H1 (cell line): Measurements from ENCODE around the gene KCNA5. TPM values are rescaled to one million over a fixed set of nuclear protein-coding genes. Genes with fewer than 3 reads are reported as not detected.

ENCODE experiments used
- CTCF ChIA-PET: fragments of 300-600 bp; sonication (Branson Sonifier 250); formaldehyde crosslinking; loops from one replicate; lab custom pipeline; 2021; ENCODE audit not compliant: partially characterized antibody; lab: Charles Lee
- POLR2A ChIA-PET: fragments of 300-600 bp; sonication (Branson Sonifier 250); formaldehyde crosslinking; loops from one replicate; lab custom pipeline; 2021; ENCODE audit warnings: inconsistent platforms; ENCODE audit not compliant: partially characterized antibody; lab: Charles Lee
- DNase-seq, 2 experiments: peaks; one replicate each; pipeline versions ENCODE4 v3.0.0 to v3.0.0-alpha.2; 2010 to 2022; ENCODE audit warnings: low spot score in 2 of 2, low read depth in 1 of 2, mixed read lengths in 1 of 2
- FAIRE-seq: peaks from 2 replicates; lab custom pipeline; 2011; peaks lifted over from hg19 to GRCh38; lab: Jason Lieb, UNC
- H2AFZ ChIP-seq: 2 replicates; pipeline ENCODE4 v1.8.1; 2012; ENCODE audit warnings: low read length, inconsistent platforms
- H2AK5ac ChIP-seq: 2 replicates; pipeline ENCODE4 v1.6.1; 2013; ENCODE audit warnings: low read depth, low read length
- H2BK120ac ChIP-seq: replicated peaks from 2 replicates; pipeline ENCODE3; 2013; ENCODE audit warnings: low read depth, low read length, inconsistent platforms
- H2BK12ac ChIP-seq: 2 replicates; pipeline ENCODE4 v1.6.1; 2013; ENCODE audit warnings: low read depth, low read length
- H2BK15ac ChIP-seq: 2 replicates; pipeline ENCODE4 v1.6.1; 2013; ENCODE audit warnings: low read length
- H2BK20ac ChIP-seq: 2 replicates; pipeline ENCODE4 v1.6.1; 2013; ENCODE audit warnings: low read length
- H2BK5ac ChIP-seq: 2 replicates; pipeline ENCODE4 v1.6.1; 2013; ENCODE audit warnings: low read depth, low read length
- H3K14ac ChIP-seq: 2 replicates; pipeline ENCODE4 v1.6.1; 2013; ENCODE audit warnings: inconsistent platforms; ENCODE audit not compliant: insufficient read length
- H3K18ac ChIP-seq: 2 replicates; pipeline ENCODE4 v1.6.1; 2013; ENCODE audit warnings: low read length; ENCODE audit errors: extremely low read depth
- H3K23ac ChIP-seq: 2 replicates; pipeline ENCODE4 v1.6.1; 2013; ENCODE audit warnings: inconsistent platforms; ENCODE audit not compliant: insufficient read length
- H3K23me2 ChIP-seq: 2 replicates; pipeline ENCODE4 v1.6.1; 2013; ENCODE audit warnings: low read depth, low read length
- H3K27ac ChIP-seq: 2 replicates; pipeline ENCODE4 v1.6.1; 2011; ENCODE audit warnings: low read depth, low read length, inconsistent platforms
- H3K27me3 ChIP-seq, 4 experiments: replicated peaks in 1 of 4; 1 replicate in 1 of 4; 2 replicates in 3 of 4; pipeline versions ENCODE4 v1.6.1 to v1.8.1; 2011 to 2013; ENCODE audit warnings: low read length in 3 of 4, mild to moderate bottlenecking in 3 of 4, inconsistent platforms in 2 of 4, mixed read lengths in 2 of 4, moderate library complexity in 1 of 4; ENCODE audit not compliant: control insufficient read depth in 3 of 4, insufficient read depth in 3 of 4; ENCODE audit errors: extremely low read depth in 1 of 4
- H3K36me3 ChIP-seq, 4 experiments: 2 replicates each; pipeline versions ENCODE4 v1.6.1 to v1.8.1; 2011 to 2013; ENCODE audit warnings: mild to moderate bottlenecking in 4 of 4, low read length in 3 of 4, moderate library complexity in 2 of 4, control low read depth in 1 of 4, inconsistent platforms in 1 of 4; ENCODE audit not compliant: insufficient read depth in 4 of 4, control insufficient read depth in 2 of 4
- H3K4ac ChIP-seq: replicated peaks from 2 replicates; pipeline ENCODE3; 2013; ENCODE audit warnings: low read length, low read depth, mixed read lengths, inconsistent platforms; ENCODE audit not compliant: insufficient read length
- H3K4me1 ChIP-seq, 4 experiments: replicated peaks in 1 of 4; 1 replicate in 1 of 4; 2 replicates in 3 of 4; pipeline versions ENCODE4 v1.6.1 to v1.8.1; 2011 to 2013; ENCODE audit warnings: low read length in 3 of 4, inconsistent platforms in 2 of 4, mixed read lengths in 1 of 4; ENCODE audit not compliant: insufficient read depth in 4 of 4, control insufficient read depth in 3 of 4
- H3K4me2 ChIP-seq, 2 experiments: 2 replicates each; pipeline versions ENCODE4 v1.6.1 to v1.8.1; 2011 to 2013; ENCODE audit warnings: low read depth in 2 of 2, low read length in 2 of 2, control low read depth in 1 of 2, inconsistent platforms in 1 of 2, mild to moderate bottlenecking in 1 of 2; ENCODE audit not compliant: insufficient read depth in 1 of 2
- H3K4me3 ChIP-seq, 4 experiments: fragments of 200-600, 300-600 bp in 1 of 4; sonication (generic), shearing (Covaris generic), sonication (Bioruptor Twin) in 1 of 4; 2 replicates each; pipeline versions ENCODE4 v1.5.1 to v1.8.1; 2011 to 2016; ENCODE audit warnings: low read length in 4 of 4, low read depth in 3 of 4, control low read depth in 2 of 4, inconsistent platforms in 2 of 4, mild to moderate bottlenecking in 2 of 4, mixed read lengths in 1 of 4, moderate library complexity in 1 of 4; ENCODE audit not compliant: insufficient read depth in 2 of 4; ENCODE audit errors: extremely low read depth in 1 of 4
- H3K56ac ChIP-seq: replicated peaks from 2 replicates; pipeline ENCODE3; 2013; ENCODE audit warnings: low read depth, mild to moderate bottlenecking, mixed read lengths, low read length, inconsistent platforms; ENCODE audit not compliant: insufficient read length
- H3K79me1 ChIP-seq: 2 replicates; pipeline ENCODE4 v1.6.1; 2013; ENCODE audit warnings: low read depth, low read length, control low read depth
- H3K79me2 ChIP-seq, 2 experiments: 2 replicates each; pipeline versions ENCODE4 v1.6.1 to v1.8.1; 2012 to 2013; ENCODE audit warnings: low read length in 2 of 2, mild to moderate bottlenecking in 2 of 2, inconsistent platforms in 1 of 2; ENCODE audit not compliant: insufficient read depth in 2 of 2, control insufficient read depth in 1 of 2
- H3K9ac ChIP-seq, 4 experiments: replicated peaks in 1 of 4; 1 replicate in 1 of 4; 2 replicates in 3 of 4; pipeline versions ENCODE4 v1.6.1 to v1.8.1; 2011 to 2013; ENCODE audit warnings: low read depth in 3 of 4, low read length in 3 of 4, control low read depth in 2 of 4, mild to moderate bottlenecking in 2 of 4, moderate library complexity in 2 of 4, inconsistent platforms in 1 of 4; ENCODE audit errors: extremely low read depth in 1 of 4
- H3K9me3 ChIP-seq, 2 experiments: 2 replicates each; pipeline versions ENCODE4 v1.6.1 to v1.8.1; 2012 to 2013; ENCODE audit warnings: mild to moderate bottlenecking in 2 of 2, moderate library complexity in 2 of 2, control low read depth in 1 of 2, inconsistent platforms in 1 of 2, low read depth in 1 of 2, low read length in 1 of 2, mixed read lengths in 1 of 2; ENCODE audit not compliant: insufficient read depth in 2 of 2
- H4K20me1 ChIP-seq, 2 experiments: replicated peaks in 1 of 2; 2 replicates each; pipeline versions ENCODE3 to v1.8.1; 2011 to 2013; ENCODE audit warnings: inconsistent platforms in 2 of 2, low read length in 2 of 2, mild to moderate bottlenecking in 1 of 2; ENCODE audit not compliant: insufficient read depth in 2 of 2, control insufficient read depth in 1 of 2
- H4K5ac ChIP-seq: 2 replicates; pipeline ENCODE4 v1.6.1; 2013; ENCODE audit warnings: low read length, low read depth, mixed read lengths, inconsistent platforms; ENCODE audit not compliant: insufficient read length
- H4K8ac ChIP-seq: 2 replicates; pipeline ENCODE4 v1.8.0; 2013; ENCODE audit warnings: mild to moderate bottlenecking, moderate library complexity, low read length, inconsistent platforms; ENCODE audit not compliant: insufficient read depth; ENCODE audit errors: extremely low read depth
- H4K91ac ChIP-seq: replicated peaks from 2 replicates; pipeline ENCODE3; 2013; ENCODE audit warnings: low read length, mixed read lengths, inconsistent platforms; ENCODE audit not compliant: insufficient read length
- ATF3 ChIP-seq: IDR thresholded peaks from 2 replicates; pipeline ENCODE4 v1.6.1; 2011; ENCODE audit warnings: low read depth, mild to moderate bottlenecking, low read length; ENCODE audit not compliant: insufficient read depth
- BCL11A ChIP-seq, 2 experiments: IDR thresholded peaks; one replicate each; pipeline ENCODE4 v1.6.1; 2011; ENCODE audit warnings: low read depth in 2 of 2, low read length in 2 of 2, mild to moderate bottlenecking in 2 of 2
- CEBPB ChIP-seq: IDR thresholded peaks from 2 replicates; pipeline ENCODE4 v1.6.1; 2012; ENCODE audit warnings: low read depth, low read length
- SP1 ChIP-seq: IDR thresholded peaks from 2 replicates; pipeline ENCODE4 v1.6.1; 2011; ENCODE audit warnings: low read depth, low read length
- WGBS, 2 experiments: shearing (Covaris generic) in 1 of 2; methylation state at CpG; one replicate each; pipeline versions ENCODE4 v1.1.6 to v1.1.7; 2013 to 2015; ENCODE audit warnings: low lambda C conversion rate in 2 of 2, mixed read lengths in 2 of 2, inconsistent platforms in 1 of 2, low coverage in 1 of 2, missing lambda C conversion rate in 1 of 2; ENCODE audit not compliant: insufficient replicate concordance in 2 of 2, insufficient coverage in 1 of 2, insufficient read length in 1 of 2; ENCODE audit errors: extremely low coverage in 1 of 2, missing lambda C conversion rate in 1 of 2; 5-methylcytosine and 5-hydroxymethylcytosine counted together
- polyA plus RNA-seq, 7 experiments: library from polyadenylated mRNA; depleted of rRNA in 3 of 7; stranded (reverse) in 5 of 7; unstranded in 2 of 7; fragments of >200 nt in 5 of 7; fragments of 200-250 nt in 2 of 7; gene quantifications; 1 replicate in 5 of 7; 2 replicates in 1 of 7; 4 replicates in 1 of 7; pipeline versions ENCODE4 v1.2.1 to v1.2.3, GENCODE V29; 2011 to 2013; ENCODE audit warnings: missing spikeins in 2 of 7, mixed read lengths in 2 of 7
- total RNA-seq: library from RNA; stranded (reverse); fragmentation: NEBNext Ultra II Directional; extraction: Animal tissue kit (Norgen Biotek cat#: 25700); gene quantifications from 2 replicates; pipeline ENCODE4 v1.2.1, GENCODE V29; 2021

Gene KCNA5
- total and polyA plus RNA-seq, 2 of the 8 experiments (the other 6 are each of a cell fraction or from before 2014, with no cell fraction given): 0.20 to 0.29 TPM

GRCh38 chr12:5037795-5038357 is 5.8 kb upstream of the KCNA5 start:
- no peak overlapping the region for H4K8ac ChIP-seq
- H3K4me1 ChIP-seq: peaks cover 0 to 4% (median 2%) of the 10 kb centered on the region in 4 experiments; a peak in 2 of 7 replicates
- no peaks in the 10 kb centered on the region for H3K79me1 ChIP-seq
- no peak overlapping the region for H3K4ac ChIP-seq
- no peak overlapping the region for H2BK12ac ChIP-seq
- H3K27me3 ChIP-seq: peaks cover 1 to 18% (median 11%) of the 10 kb centered on the region in 4 experiments
- H3K23ac ChIP-seq: no peak overlapping the region
- H2BK120ac ChIP-seq: no peak overlapping the region
- no peak overlapping the region for H3K4me3 ChIP-seq
- no peak overlapping the region for H2BK15ac ChIP-seq
- DNase-seq (no peak), FAIRE-seq (no peak)
- H3K14ac ChIP-seq: no peak overlapping the region
- H3K79me2 ChIP-seq: no peaks in the 10 kb centered on the region
- no peak overlapping the region for H2AFZ ChIP-seq
- H3K9ac ChIP-seq: no peak overlapping the region
- H3K56ac ChIP-seq: no peak overlapping the region
- 88% methylated on average over 9 of the region's 9 CpGs; no CpG with 5 or more reads in 1 of the 2 experiments for WGBS, 2 experiments
- H3K18ac ChIP-seq: no peak overlapping the region
- no peaks in the 10 kb centered on the region; a peak in 1 of 4 replicates for H3K9me3 ChIP-seq
- H4K5ac ChIP-seq: no peak overlapping the region
- ChIA-PET POLR2A (no interaction called here), CTCF (interaction anchor here (1.3 to 1.8 kb wide), 2 partner anchors 34 to 43 kb away, joined by 3 to 8 read pairs; no protein-coding TSS in a partner anchor)
- no peak overlapping the region; the same call in 1 of the 2 replicates for H2BK20ac ChIP-seq
- no peak overlapping the region for H2BK5ac ChIP-seq
- H3K4me2 ChIP-seq: no peak overlapping the region
- TF ChIP-seq ATF3 (no peak), SP1 (peak; percentile 64; the same call in 1 of the 2 replicates), BCL11A (IDR thresholded peaks at IDR 0.05; ENCODE audit: low read depth in 2 of 2, low read length in 2 of 2) (no peak), CEBPB (peak; percentile 63; the same call in 1 of the 2 replicates)
- H3K27ac ChIP-seq: no peak overlapping the region
- no peaks in the 10 kb centered on the region for H3K36me3 ChIP-seq
- H3K23me2 ChIP-seq: no peaks in the 10 kb centered on the region
- no peaks in the 10 kb centered on the region for H4K20me1 ChIP-seq
- H2AK5ac ChIP-seq: no peak overlapping the region
- no peak overlapping the region for H4K91ac ChIP-seq
